Liver (tissue), 9 donors: ENCODE data around the gene B3GALT4. TPM values are rescaled to one million over a fixed set of nuclear protein-coding genes. Genes with fewer than 3 reads are reported as not detected.
"Not testable (repeated sequence)": the region's sequence is repeated elsewhere in the genome, so short reads cannot be mapped to it uniquely, and the experiment has no call there.

Experiments
- DNase-seq: peaks from one replicate; pipeline ENCODE4 v3.0.0-alpha.2; 2017; ENCODE audit warnings: low spot score
- H3K27ac ChIP-seq, 2 donors: one replicate each; pipeline ENCODE4 v1.7.0; 2013; ENCODE audit warnings: inconsistent platforms in 2 of 2, low read length in 2 of 2, control low read depth in 1 of 2, low read depth in 1 of 2, mild to moderate bottlenecking in 1 of 2
- H3K27me3 ChIP-seq, 4 donors: one replicate each; pipeline versions ENCODE4 v1.6.1 to v1.7.0; 2013; ENCODE audit warnings: low read length in 3 of 4, inconsistent platforms in 1 of 4, mild to moderate bottlenecking in 1 of 4, moderate library complexity in 1 of 4; ENCODE audit not compliant: control insufficient read depth in 4 of 4, insufficient read depth in 4 of 4
- H3K36me3 ChIP-seq, 4 donors: one replicate each; pipeline versions ENCODE4 v1.6.1 to v1.7.0; 2013; ENCODE audit warnings: low read length in 3 of 4, mild to moderate bottlenecking in 3 of 4, low read depth in 1 of 4, moderate library complexity in 1 of 4; ENCODE audit not compliant: control insufficient read depth in 4 of 4, insufficient read depth in 3 of 4
- H3K4me1 ChIP-seq, 4 donors: one replicate each; pipeline versions ENCODE4 v1.6.1 to v1.7.0; 2013; ENCODE audit warnings: low read length in 3 of 4, mild to moderate bottlenecking in 3 of 4, moderate library complexity in 1 of 4; ENCODE audit not compliant: control insufficient read depth in 4 of 4, insufficient read depth in 4 of 4
- H3K4me3 ChIP-seq, 3 donors: one replicate each; pipeline versions ENCODE4 v1.6.1 to v1.7.0; 2013; ENCODE audit warnings: low read length in 3 of 3, control low read depth in 1 of 3, low read depth in 1 of 3, mild to moderate bottlenecking in 1 of 3
- H3K9ac ChIP-seq, 2 donors: one replicate each; pipeline ENCODE4 v1.7.0; 2013; ENCODE audit warnings: low read length in 2 of 2, mild to moderate bottlenecking in 2 of 2, moderate library complexity in 2 of 2, control low read depth in 1 of 2, low read depth in 1 of 2
- H3K9me3 ChIP-seq, 4 donors: one replicate each; pipeline versions ENCODE4 v1.6.1 to v1.7.0; 2013; ENCODE audit warnings: low read length in 3 of 4; ENCODE audit not compliant: control insufficient read depth in 4 of 4
- ATF3 ChIP-seq: IDR thresholded peaks from 2 replicates; pipeline ENCODE4 v1.6.1; 2016; ENCODE audit warnings: antibody characterized with exemption
- FOXA1 ChIP-seq: IDR thresholded peaks from 2 replicates; pipeline ENCODE4 v1.6.1; 2016; ENCODE audit warnings: antibody characterized with exemption
- FOXA2 ChIP-seq: IDR thresholded peaks from 2 replicates; pipeline ENCODE4 v1.6.1; 2016; ENCODE audit warnings: antibody characterized with exemption
- GABPA ChIP-seq, 2 donors: IDR thresholded peaks in 1 of 2; conservative IDR thresholded peaks in 1 of 2; 2 replicates each; pipeline ENCODE4 v1.6.1; 2016; ENCODE audit warnings: antibody characterized with exemption in 2 of 2, mild to moderate bottlenecking in 1 of 2, moderate library complexity in 1 of 2
- HNF4G ChIP-seq: IDR thresholded peaks from 2 replicates; pipeline ENCODE4 v1.6.1; 2016; ENCODE audit warnings: antibody characterized with exemption
- JUND ChIP-seq, 2 donors: IDR thresholded peaks; 2 replicates each; pipeline ENCODE4 v1.6.1; 2016; ENCODE audit warnings: antibody characterized with exemption in 2 of 2
- MAX ChIP-seq: IDR thresholded peaks from 2 replicates; pipeline ENCODE4 v1.6.1; 2016; ENCODE audit warnings: antibody characterized with exemption
- RAD21 ChIP-seq, 2 donors: IDR thresholded peaks; 2 replicates each; pipeline ENCODE4 v1.6.1; 2016; ENCODE audit warnings: antibody characterized with exemption in 2 of 2, mild to moderate bottlenecking in 2 of 2
- REST ChIP-seq: IDR thresholded peaks from 2 replicates; pipeline ENCODE4 v1.6.1; 2016; ENCODE audit warnings: antibody characterized with exemption, mild to moderate bottlenecking
- RXRA ChIP-seq, 2 donors: IDR thresholded peaks; 2 replicates each; pipeline ENCODE4 v1.6.1; 2017 to 2018; ENCODE audit warnings: antibody characterized with exemption in 2 of 2, mild to moderate bottlenecking in 1 of 2
- SP1 ChIP-seq: IDR thresholded peaks from 2 replicates; pipeline ENCODE4 v1.6.1; 2018; ENCODE audit warnings: antibody characterized with exemption, mild to moderate bottlenecking
- YY1 ChIP-seq: IDR thresholded peaks from 2 replicates; pipeline ENCODE4 v1.6.1; 2016; ENCODE audit warnings: antibody characterized with exemption, mild to moderate bottlenecking
- WGBS: extraction: QIAGEN DNeasy Blood & Tissue Kit; methylation state at CpG from one replicate; pipeline ENCODE4 v1.1.7; 2013; 5-methylcytosine and 5-hydroxymethylcytosine counted together
- polyA plus RNA-seq, 2 donors: library from polyadenylated mRNA; stranded (reverse) in 1 of 2; unstranded in 1 of 2; fragments of 200-250 nt in 1 of 2; fragments of >200 nt in 1 of 2; fragmentation: Nextera tagmentation in 1 of 2; extraction: Ambion mirVana in 1 of 2; gene quantifications; one replicate each; pipeline versions ENCODE4 v1.2.1 to v1.2.3, GENCODE V29; 2013 to 2015
- total RNA-seq, 2 donors: library from RNA; depleted of rRNA; stranded (reverse); fragments of >200 nt; gene quantifications; one replicate each; pipeline ENCODE4 v1.2.3, GENCODE V29; 2014
- TF ChIP-seq, protein P1 (sequence below): IDR thresholded peaks from 2 replicates; pipeline ENCODE4 v1.6.1; 2016; ENCODE audit warnings: antibody characterized with exemption
- TF ChIP-seq, protein P2 (sequence below): fragments of 150-350 bp; IDR thresholded peaks from 2 replicates; pipeline ENCODE4 v1.5.1; 2017; ENCODE audit warnings: improper control_type of control experiment, low read depth, low read length; ENCODE audit not compliant: missing input control
- donor health status: healthy.
- donor health status: healthy.
- donor health status: healthy.
- donor health status: healthy.
- donor health status: healthy.

Gene B3GALT4
- total and polyA plus RNA-seq, 4 donors = 1.5 to 2.7 (median 1.9) TPM

- peaks cover 0 to 18% (median 9%) of the 10 kb centered on the region in 4 donors for H3K4me1 ChIP-seq
- H3K36me3 ChIP-seq = peaks cover 0 to 49% (median 15%) of the 10 kb centered on the region in 4 donors
- H3K9me3 ChIP-seq = no peaks in the 10 kb centered on the region
- DNase-seq = no peak
- TF ChIP-seq, protein P1, sequence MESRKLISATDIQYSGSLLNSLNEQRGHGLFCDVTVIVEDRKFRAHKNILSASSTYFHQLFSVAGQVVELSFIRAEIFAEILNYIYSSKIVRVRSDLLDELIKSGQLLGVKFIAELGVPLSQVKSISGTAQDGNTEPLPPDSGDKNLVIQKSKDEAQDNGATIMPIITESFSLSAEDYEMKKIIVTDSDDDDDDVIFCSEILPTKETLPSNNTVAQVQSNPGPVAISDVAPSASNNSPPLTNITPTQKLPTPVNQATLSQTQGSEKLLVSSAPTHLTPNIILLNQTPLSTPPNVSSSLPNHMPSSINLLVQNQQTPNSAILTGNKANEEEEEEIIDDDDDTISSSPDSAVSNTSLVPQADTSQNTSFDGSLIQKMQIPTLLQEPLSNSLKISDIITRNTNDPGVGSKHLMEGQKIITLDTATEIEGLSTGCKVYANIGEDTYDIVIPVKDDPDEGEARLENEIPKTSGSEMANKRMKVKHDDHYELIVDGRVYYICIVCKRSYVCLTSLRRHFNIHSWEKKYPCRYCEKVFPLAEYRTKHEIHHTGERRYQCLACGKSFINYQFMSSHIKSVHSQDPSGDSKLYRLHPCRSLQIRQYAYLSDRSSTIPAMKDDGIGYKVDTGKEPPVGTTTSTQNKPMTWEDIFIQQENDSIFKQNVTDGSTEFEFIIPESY = no peak
- TF ChIP-seq JUND (IDR thresholded peaks at IDR 0.05) = no peak
- no peak for TF ChIP-seq GABPA (IDR thresholded peaks at IDR 0.05 in 1 of 2, conservative IDR thresholded peaks at IDR 0.05 in 1 of 2)
- TF ChIP-seq ATF3 = no peak
- TF ChIP-seq YY1 = no peak
- TF ChIP-seq, protein P2, sequence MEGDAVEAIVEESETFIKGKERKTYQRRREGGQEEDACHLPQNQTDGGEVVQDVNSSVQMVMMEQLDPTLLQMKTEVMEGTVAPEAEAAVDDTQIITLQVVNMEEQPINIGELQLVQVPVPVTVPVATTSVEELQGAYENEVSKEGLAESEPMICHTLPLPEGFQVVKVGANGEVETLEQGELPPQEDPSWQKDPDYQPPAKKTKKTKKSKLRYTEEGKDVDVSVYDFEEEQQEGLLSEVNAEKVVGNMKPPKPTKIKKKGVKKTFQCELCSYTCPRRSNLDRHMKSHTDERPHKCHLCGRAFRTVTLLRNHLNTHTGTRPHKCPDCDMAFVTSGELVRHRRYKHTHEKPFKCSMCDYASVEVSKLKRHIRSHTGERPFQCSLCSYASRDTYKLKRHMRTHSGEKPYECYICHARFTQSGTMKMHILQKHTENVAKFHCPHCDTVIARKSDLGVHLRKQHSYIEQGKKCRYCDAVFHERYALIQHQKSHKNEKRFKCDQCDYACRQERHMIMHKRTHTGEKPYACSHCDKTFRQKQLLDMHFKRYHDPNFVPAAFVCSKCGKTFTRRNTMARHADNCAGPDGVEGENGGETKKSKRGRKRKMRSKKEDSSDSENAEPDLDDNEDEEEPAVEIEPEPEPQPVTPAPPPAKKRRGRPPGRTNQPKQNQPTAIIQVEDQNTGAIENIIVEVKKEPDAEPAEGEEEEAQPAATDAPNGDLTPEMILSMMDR = no peak
- TF ChIP-seq RXRA (IDR thresholded peaks at IDR 0.05) = no peak
- no peak for TF ChIP-seq FOXA1
- TF ChIP-seq FOXA2 = no peak
- no peak overlapping the region for H3K9ac ChIP-seq
- H3K4me3 ChIP-seq = no peak overlapping the region
- H3K27me3 ChIP-seq = no peaks in the 10 kb centered on the region
- H3K27ac ChIP-seq = no peak overlapping the region
- 93% methylated on average over 6 of the region's 6 CpGs for WGBS
Observed at GRCh38 chr6:33280539-33280938, 3.6 kb downstream of the B3GALT4 start.

GRCh38 chr6:33285214-33285613 lies 8.3 kb downstream of the B3GALT4 start:
- not testable (repeated sequence) for H3K27ac ChIP-seq, H3K27me3 ChIP-seq, DNase-seq, H3K4me3 ChIP-seq, H3K9ac ChIP-seq, H3K9me3 ChIP-seq
- Histone ChIP-seq H3K36me3 (peaks cover 0 to 42% (median 15%) of the 10 kb centered on the region in 4 donors), H3K4me1 (peaks cover 5 to 19% (median 16%) of the 10 kb centered on the region in 4 donors)
- WGBS = 84% methylated on average over 4 of the region's 4 CpGs

DNA sequence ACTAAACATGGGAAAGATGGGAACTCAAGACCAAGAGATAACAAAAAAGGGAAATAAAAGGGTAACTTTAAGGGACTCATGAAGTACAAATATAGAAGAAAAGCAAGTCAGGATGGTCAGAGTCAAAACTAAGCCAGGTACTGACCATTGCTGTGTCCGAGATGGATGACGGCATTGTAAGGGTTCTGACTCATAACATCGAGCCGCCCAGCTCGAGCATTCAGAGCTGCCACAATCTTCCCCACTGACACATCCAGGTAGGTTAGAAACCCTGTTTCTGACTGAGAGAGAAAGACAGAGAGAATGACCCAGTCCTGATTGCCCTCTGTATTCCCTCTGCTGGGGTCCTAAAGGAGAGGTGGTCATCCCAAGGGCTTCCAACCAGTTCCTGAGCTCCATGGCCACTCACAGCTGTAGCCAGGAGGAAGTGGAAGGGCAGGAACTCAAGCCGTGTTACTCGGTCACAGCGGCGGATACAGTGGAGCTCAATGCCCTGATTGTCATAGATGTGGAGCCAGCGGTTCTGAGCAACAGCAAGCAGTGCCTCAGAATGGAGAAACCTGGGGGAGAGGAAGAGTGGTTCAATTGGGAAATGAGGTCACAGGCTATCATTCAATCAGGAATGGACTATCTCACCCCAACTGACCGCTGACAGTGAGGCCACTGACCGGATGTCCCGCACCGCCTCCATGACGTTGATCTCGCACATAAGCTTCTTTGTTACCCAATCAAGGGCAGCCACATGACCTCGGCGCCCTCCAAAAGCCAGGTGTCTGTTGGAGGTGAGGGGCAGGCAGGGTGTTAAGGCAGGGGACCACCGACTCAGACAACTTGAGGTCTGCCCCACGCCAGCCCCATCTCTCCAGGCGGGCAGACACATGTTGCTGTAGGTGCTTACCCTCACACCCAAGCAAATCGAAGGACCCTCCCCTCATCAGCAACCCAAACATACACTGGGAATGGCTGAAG lies 10.3 kb downstream of the B3GALT4 start:
- WGBS = 93% methylated on average over 22 of the region's 22 CpGs
- DNase-seq = no peak
- Histone ChIP-seq H3K9ac (no peak overlapping the region), H3K4me3 (no peak overlapping the region), H3K27ac (no peak overlapping the region), H3K36me3 (peaks cover 4 to 45% (median 17%) of the 10 kb centered on the region in 4 donors), H3K4me1 (peaks cover 10 to 23% (median 20%) of the 10 kb centered on the region in 4 donors), H3K27me3 (no peaks in the 10 kb centered on the region), H3K9me3 (no peaks in the 10 kb centered on the region)
- TF ChIP-seq HNF4G = no peak
- TF ChIP-seq MAX = no peak
- no peak for TF ChIP-seq REST
- TF ChIP-seq RAD21 (IDR thresholded peaks at IDR 0.05) = no peak
- TF ChIP-seq GABPA (IDR thresholded peaks at IDR 0.05 in 1 of 2, conservative IDR thresholded peaks at IDR 0.05 in 1 of 2) = no peak
- TF ChIP-seq, protein P2 = no peak
- no peak for TF ChIP-seq SP1
